Fibroblast of mammary gland (primary cell): ENCODE results near the gene EFNA5.

ENCODE experiments used
- DNase-seq: peaks from one replicate; pipeline ENCODE4 v3.0.0-alpha.2; 2010; ENCODE audit warnings: low read depth
- H3K4me3 ChIP-seq: 2 replicates; pipeline ENCODE4 v1.5.1; 2011; ENCODE audit warnings: low read depth, mild to moderate bottlenecking, low read length, moderate library complexity; ENCODE audit not compliant: control insufficient read depth
- TF ChIP-seq, protein P1 (sequence below): conservative IDR thresholded peaks from 2 replicates; pipeline ENCODE4 v1.5.1; 2011; ENCODE audit warnings: low read depth, low read length, inconsistent platforms; ENCODE audit not compliant: control insufficient read depth, insufficient read depth

The EFNA5 gene

DNA sequence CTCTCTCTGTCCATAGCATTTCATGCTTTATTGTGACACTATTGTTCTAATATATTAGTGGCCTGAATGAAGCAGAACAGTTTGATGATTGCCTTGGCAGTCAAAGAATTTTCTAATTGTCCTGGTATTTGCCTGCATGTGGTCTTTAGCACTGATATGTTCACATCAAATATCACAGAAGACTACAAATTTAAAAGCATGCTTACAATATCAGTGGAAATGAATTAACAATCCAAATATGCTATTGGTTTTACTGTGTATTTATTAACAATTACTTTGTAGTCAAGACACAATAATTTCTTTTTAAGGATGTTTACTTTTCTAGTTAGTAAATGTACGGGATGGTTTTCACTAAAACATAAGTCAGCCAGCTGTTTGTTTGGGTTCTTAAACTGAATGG is 18.3 kb downstream of the EFNA5 start:
- TF ChIP-seq, protein P1, sequence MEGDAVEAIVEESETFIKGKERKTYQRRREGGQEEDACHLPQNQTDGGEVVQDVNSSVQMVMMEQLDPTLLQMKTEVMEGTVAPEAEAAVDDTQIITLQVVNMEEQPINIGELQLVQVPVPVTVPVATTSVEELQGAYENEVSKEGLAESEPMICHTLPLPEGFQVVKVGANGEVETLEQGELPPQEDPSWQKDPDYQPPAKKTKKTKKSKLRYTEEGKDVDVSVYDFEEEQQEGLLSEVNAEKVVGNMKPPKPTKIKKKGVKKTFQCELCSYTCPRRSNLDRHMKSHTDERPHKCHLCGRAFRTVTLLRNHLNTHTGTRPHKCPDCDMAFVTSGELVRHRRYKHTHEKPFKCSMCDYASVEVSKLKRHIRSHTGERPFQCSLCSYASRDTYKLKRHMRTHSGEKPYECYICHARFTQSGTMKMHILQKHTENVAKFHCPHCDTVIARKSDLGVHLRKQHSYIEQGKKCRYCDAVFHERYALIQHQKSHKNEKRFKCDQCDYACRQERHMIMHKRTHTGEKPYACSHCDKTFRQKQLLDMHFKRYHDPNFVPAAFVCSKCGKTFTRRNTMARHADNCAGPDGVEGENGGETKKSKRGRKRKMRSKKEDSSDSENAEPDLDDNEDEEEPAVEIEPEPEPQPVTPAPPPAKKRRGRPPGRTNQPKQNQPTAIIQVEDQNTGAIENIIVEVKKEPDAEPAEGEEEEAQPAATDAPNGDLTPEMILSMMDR, result no peak

DNA sequence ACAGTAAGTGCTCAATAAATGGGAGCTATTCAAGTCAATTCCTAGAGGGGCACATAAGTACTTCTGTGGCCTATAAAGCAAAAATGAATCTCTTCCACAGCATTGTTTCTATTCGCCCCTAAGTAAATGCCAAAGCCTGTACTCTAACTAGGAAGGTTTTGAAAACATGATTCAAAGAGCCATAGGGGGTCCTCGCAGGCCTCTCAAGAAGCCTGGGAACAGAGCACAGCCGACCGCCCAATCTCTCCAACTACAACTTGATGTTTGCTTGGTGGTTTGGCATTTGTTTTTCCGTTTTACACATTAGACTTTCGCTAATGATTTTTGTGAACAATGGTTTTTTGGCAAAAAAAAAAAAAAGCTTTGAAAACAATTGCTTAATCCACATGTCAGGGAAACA is 19.4 kb downstream of the EFNA5 start:
- TF ChIP-seq, protein P1, result no peak
- DNase-seq, result no peak
- no peak overlapping the region for H3K4me3 ChIP-seq

More for the DNA sequence above, 18.3 kb downstream of the EFNA5 start:
- no peak for DNase-seq
- H3K4me3 ChIP-seq, result no peak overlapping the region

DNA sequence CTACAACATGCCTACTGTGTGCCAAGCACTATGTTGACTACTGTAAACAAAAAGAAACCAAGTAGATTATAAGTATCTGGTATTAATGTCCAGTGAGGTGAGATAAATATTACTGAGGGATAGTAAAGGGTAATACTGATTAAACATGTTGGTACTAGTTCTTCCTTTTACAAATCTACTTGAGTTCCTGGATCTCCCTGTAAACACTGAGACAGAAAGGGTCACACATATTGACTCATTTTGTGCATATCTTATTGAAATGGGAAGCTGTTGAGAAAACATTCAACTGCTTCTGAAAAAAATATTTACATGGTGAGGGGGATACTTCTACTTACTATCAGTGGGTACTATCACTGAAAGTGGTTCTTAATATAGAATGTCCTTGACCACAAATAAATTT is 24.3 kb downstream of the EFNA5 start:
- TF ChIP-seq, protein P1, result no peak
- no peak overlapping the region for H3K4me3 ChIP-seq
- DNase-seq, result no peak

DNA sequence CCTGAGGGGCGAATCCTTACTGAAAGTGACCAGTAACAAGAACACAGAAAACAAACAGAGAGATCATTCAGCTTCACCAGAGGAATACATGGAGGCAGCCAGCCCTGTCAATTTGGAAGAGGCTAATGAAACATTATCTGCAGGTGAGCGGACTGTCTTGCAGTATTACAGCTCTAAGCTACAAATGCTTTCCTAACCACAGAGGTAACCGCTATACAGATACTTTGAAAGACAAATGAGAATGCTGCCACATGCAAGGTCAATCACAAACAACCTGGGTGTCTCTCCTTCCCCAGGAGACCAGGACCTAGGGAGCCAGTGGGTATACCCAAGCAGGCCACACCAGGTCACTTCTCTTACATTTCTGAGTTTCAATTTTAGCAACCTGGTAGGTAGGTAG is 30.2 kb downstream of the EFNA5 start:
- TF ChIP-seq, protein P1, result no peak
- DNase-seq, result no peak
- H3K4me3 ChIP-seq, result no peak overlapping the region

DNA sequence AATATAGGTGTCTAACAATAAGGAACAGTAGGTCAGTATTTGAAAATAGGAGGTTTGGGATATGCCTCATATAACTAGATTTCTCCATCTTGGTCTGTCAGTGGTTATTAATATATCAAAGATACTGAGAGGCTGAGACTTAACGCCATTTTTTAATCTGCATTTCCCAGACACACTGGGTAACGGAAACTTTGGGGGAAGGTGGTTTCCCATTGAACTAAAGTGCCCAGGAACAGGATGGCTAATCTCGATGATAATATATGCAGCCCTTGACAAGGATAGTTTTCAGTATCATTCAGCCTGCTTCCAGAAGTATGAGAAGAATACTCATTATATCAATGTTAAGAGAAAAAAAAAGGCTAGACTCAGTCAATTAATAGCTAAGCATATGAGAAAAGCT is 30.7 kb downstream of the EFNA5 start:
- H3K4me3 ChIP-seq, result no peak overlapping the region
- TF ChIP-seq, protein P1, result no peak
- DNase-seq, result no peak

DNA sequence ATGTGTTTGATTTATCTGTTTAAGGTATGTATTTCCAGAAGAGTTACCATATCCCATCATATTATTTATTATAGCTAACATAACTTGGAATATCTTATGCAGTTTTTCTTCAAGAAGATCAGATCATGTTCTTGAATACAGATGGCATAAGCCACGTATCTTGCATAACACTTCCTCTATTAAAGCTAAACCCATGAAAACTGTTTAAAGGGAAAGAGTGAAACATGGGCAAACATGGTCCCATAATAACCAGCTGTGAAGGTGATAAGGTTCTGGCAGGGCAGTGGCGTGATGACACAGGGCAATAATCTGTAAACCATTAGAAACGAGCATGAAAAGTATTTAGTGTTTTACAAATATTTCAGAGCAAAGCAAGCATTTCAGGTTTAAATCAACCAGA is 34.2 kb downstream of the EFNA5 start:
- no peak for DNase-seq
- TF ChIP-seq, protein P1, result no peak
- H3K4me3 ChIP-seq, result no peak overlapping the region

DNA sequence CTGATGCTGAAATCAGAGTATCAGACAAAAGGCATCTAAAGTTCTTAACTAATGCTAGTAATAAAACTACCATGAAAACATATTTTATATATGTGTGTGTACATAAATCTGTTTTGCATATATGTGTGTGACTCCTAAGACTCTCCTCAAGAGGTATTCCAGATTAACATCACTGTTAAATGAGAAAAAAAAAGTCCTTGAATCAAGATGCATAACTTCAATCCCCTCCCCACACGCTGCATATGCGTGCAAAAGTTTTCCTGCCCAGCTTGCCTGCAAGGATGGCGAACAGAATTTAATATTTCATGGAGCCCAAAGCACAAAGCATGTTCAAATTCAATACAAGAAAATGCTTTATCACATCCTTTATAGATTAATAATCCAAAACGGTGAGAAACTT is 34.7 kb downstream of the EFNA5 start:
- H3K4me3 ChIP-seq, result no peak overlapping the region
- no peak for DNase-seq
- TF ChIP-seq, protein P1, result no peak
